CD4-positive, CD25-positive, alpha-beta regulatory T cell (primary cell): ENCODE measurements around the gene HOXA13. TPM values are rescaled to one million over a fixed set of nuclear protein-coding genes. Genes with fewer than 3 reads are reported as not detected.
A peak's percentile ranks its signal among the peaks of the same experiment; 100 is the strongest.

Source experiments
- ATAC-seq, 2 donors: fragments of 150-1000 bp; cut with Tn5 transposase; one replicate each; pipeline ENCODE4 v1.10.0; 2021; ENCODE audit warnings: low read depth in 2 of 2, moderate number of reproducible peaks in 2 of 2, moderate library complexity in 1 of 2
- DNase-seq, 3 donors: peaks; one replicate each; pipeline versions ENCODE4 v3.0.0 to v3.0.0-alpha.2; 2012 to 2022; ENCODE audit warnings: mixed read lengths in 1 of 3
- H3K27ac ChIP-seq: one replicate; pipeline ENCODE4 v1.7.0; 2013; ENCODE audit warnings: mild to moderate bottlenecking, low read length; ENCODE audit not compliant: insufficient read depth, poor library complexity, severe bottlenecking
- H3K27me3 ChIP-seq: one replicate; pipeline ENCODE4 v1.7.0; 2013; ENCODE audit warnings: low read length; ENCODE audit not compliant: control insufficient read depth, insufficient read depth
- H3K36me3 ChIP-seq: one replicate; pipeline ENCODE4 v1.7.0; 2013; ENCODE audit warnings: mild to moderate bottlenecking, low read length, moderate library complexity; ENCODE audit not compliant: control insufficient read depth, insufficient read depth
- H3K4me1 ChIP-seq: 2 replicates; pipeline ENCODE4 v1.7.0; 2013; ENCODE audit warnings: mild to moderate bottlenecking, low read length; ENCODE audit not compliant: insufficient read depth, control insufficient read depth, poor library complexity, severe bottlenecking
- H3K4me3 ChIP-seq: one replicate; pipeline ENCODE4 v1.7.0; 2013; ENCODE audit warnings: low read depth, mild to moderate bottlenecking, low read length, moderate library complexity
- H3K9me3 ChIP-seq, 2 experiments: 1 replicate in 1 of 2; 2 replicates in 1 of 2; pipeline ENCODE4 v1.7.0; 2013; ENCODE audit warnings: low read length in 2 of 2, mild to moderate bottlenecking in 1 of 2, moderate library complexity in 1 of 2; ENCODE audit not compliant: control insufficient read depth in 2 of 2
- H3K27ac Mint-ChIP-seq, 3 donors: one replicate each; pipeline ENCODE4 v1.8.0; 2020 to 2022; ENCODE audit warnings: mild to moderate bottlenecking in 3 of 3, mixed read lengths in 3 of 3, moderate library complexity in 2 of 3
- H3K27me3 Mint-ChIP-seq: one replicate; pipeline ENCODE4 v1.8.0; 2022; ENCODE audit warnings: mild to moderate bottlenecking, mixed read lengths
- H3K36me3 Mint-ChIP-seq: one replicate; pipeline ENCODE4 v1.8.0; 2020; ENCODE audit warnings: mixed read lengths
- H3K4me1 Mint-ChIP-seq, 4 donors: one replicate each; pipeline ENCODE4 v1.8.0; 2020 to 2022; ENCODE audit warnings: mixed read lengths in 4 of 4, mild to moderate bottlenecking in 1 of 4
- H3K4me3 Mint-ChIP-seq, 4 donors: one replicate each; pipeline ENCODE4 v1.8.0; 2020 to 2022; ENCODE audit warnings: mild to moderate bottlenecking in 4 of 4, mixed read lengths in 4 of 4, moderate library complexity in 3 of 4
- H3K9me3 Mint-ChIP-seq, 7 donors: one replicate each; pipeline ENCODE4 v1.8.0; 2020 to 2022; ENCODE audit warnings: mixed read lengths in 7 of 7, mild to moderate bottlenecking in 3 of 7, moderate library complexity in 2 of 7
- polyA plus RNA-seq, 4 donors: library from polyadenylated mRNA; unstranded; fragments of 300-500 nt; fragmentation: Illumina TruSeq; gene quantifications; one replicate each; pipeline ENCODE4 v1.2.3, GENCODE V29; 2021
- total RNA-seq: library from RNA; stranded (reverse); gene quantifications from one replicate; pipeline ENCODE4 v1.2.3, GENCODE V29; 2022

HOXA13 gene
- total and polyA plus RNA-seq, 5 donors from 2014 or later, result not detected

GRCh38 chr7:27146491-27147198, 53.2 kb downstream of the HOXA13 start:
- ATAC-seq (no peak), DNase-seq (no peak)
- Mint-ChIP-seq H3K36me3 (no peaks in the 10 kb centered on the region), H3K27ac (no peak overlapping the region), H3K4me3 (peak overlapping the region in 1 of 4 donors; percentile 3), H3K27me3 (peaks cover 67% of the 10 kb centered on the region), H3K4me1 (peaks cover 0 to 25% (median 14%) of the 10 kb centered on the region in 4 donors), H3K9me3 (peaks cover 0 to 5% (median 0%) of the 10 kb centered on the region in 7 donors)
- Histone ChIP-seq H3K4me1 (peaks cover 17% of the 10 kb centered on the region), H3K27me3 (peaks cover 33% of the 10 kb centered on the region), H3K36me3 (no peaks in the 10 kb centered on the region), H3K27ac (no peak overlapping the region), H3K4me3 (no peak overlapping the region), H3K9me3 (no peaks in the 10 kb centered on the region)

GRCh38 chr7:27145914-27146412, 53.9 kb downstream of the HOXA13 start:
- peaks cover 28% of the 10 kb centered on the region for H3K27me3 ChIP-seq

GRCh38 chr7:27145165-27145913, 54.6 kb downstream of the HOXA13 start:
- peaks cover 4% of the 10 kb centered on the region for H3K4me1 ChIP-seq
- no peak overlapping the region for H3K4me3 ChIP-seq
- Mint-ChIP-seq H3K27me3 (peaks cover 60% of the 10 kb centered on the region), H3K9me3 (peaks cover 0 to 2% (median 0%) of the 10 kb centered on the region in 7 donors), H3K4me1 (peaks cover 0 to 13% (median 5%) of the 10 kb centered on the region in 4 donors), H3K4me3 (no peak overlapping the region), H3K27ac (no peak overlapping the region), H3K36me3 (no peaks in the 10 kb centered on the region)
- H3K9me3 ChIP-seq, result no peaks in the 10 kb centered on the region
- ATAC-seq (no peak), DNase-seq (no peak)
- peaks cover 25% of the 10 kb centered on the region for H3K27me3 ChIP-seq
- no peak overlapping the region for H3K27ac ChIP-seq
- no peaks in the 10 kb centered on the region for H3K36me3 ChIP-seq

More at GRCh38 chr7:27145914-27146412, 53.9 kb downstream of the HOXA13 start:
- H3K27me3 Mint-ChIP-seq, result peaks cover 66% of the 10 kb centered on the region
- peaks cover 0 to 2% (median 0%) of the 10 kb centered on the region in 7 donors for H3K9me3 Mint-ChIP-seq
- no peak overlapping the region for H3K4me3 ChIP-seq
- no peaks in the 10 kb centered on the region for H3K36me3 Mint-ChIP-seq
- no peak for DNase-seq
- no peaks in the 10 kb centered on the region for H3K36me3 ChIP-seq
- peaks cover 0 to 18% (median 9%) of the 10 kb centered on the region in 4 donors for H3K4me1 Mint-ChIP-seq
- no peak overlapping the region for H3K27ac ChIP-seq
- no peak overlapping the region for H3K4me3 Mint-ChIP-seq
- no peak for ATAC-seq
- no peak overlapping the region for H3K27ac Mint-ChIP-seq
- H3K9me3 ChIP-seq, result no peaks in the 10 kb centered on the region
- peaks cover 10% of the 10 kb centered on the region for H3K4me1 ChIP-seq

GRCh38 chr7:27144781-27145164, 55.1 kb downstream of the HOXA13 start:
- H3K27me3 Mint-ChIP-seq, result peaks cover 59% of the 10 kb centered on the region
- no peak overlapping the region for H3K4me3 ChIP-seq
- no peaks in the 10 kb centered on the region for H3K9me3 ChIP-seq

More at GRCh38 chr7:27144781-27145164, 55.1 kb downstream of the HOXA13 start:
- ATAC-seq (no peak), DNase-seq (no peak)
- Mint-ChIP-seq H3K9me3 (peaks cover 0 to 2% (median 0%) of the 10 kb centered on the region in 7 donors), H3K27ac (no peak overlapping the region), H3K36me3 (no peaks in the 10 kb centered on the region), H3K4me3 (no peak overlapping the region), H3K4me1 (peaks cover 0 to 11% (median 4%) of the 10 kb centered on the region in 4 donors)
- Histone ChIP-seq H3K27me3 (peaks cover 22% of the 10 kb centered on the region), H3K27ac (no peak overlapping the region), H3K36me3 (no peaks in the 10 kb centered on the region), H3K4me1 (peaks cover 4% of the 10 kb centered on the region)

Other genes starting within 250 kb of the HOXA13 start
- 1.4 TPM for gene HOXA1, start 104.1 kb downstream of the HOXA13 start, total RNA-seq
- gene HOXA1, start 104.1 kb downstream of the HOXA13 start, polyA plus RNA-seq, result 1 to 10 TPM in 1 of 4 donors, under 1 TPM in 3; 0.49 to 1.1 (median 0.68) TPM
- not detected for gene HOXA2, start 97.4 kb downstream of the HOXA13 start, total RNA-seq
- under 1 TPM in 2 of 4 donors, not detected in 2; 0.11 to 0.31 TPM for gene HOXA2, start 97.4 kb downstream of the HOXA13 start, polyA plus RNA-seq
- gene HOXA4, start 69.3 kb downstream of the HOXA13 start, total RNA-seq, result not detected
- gene HOXA4, start 69.3 kb downstream of the HOXA13 start, polyA plus RNA-seq, result under 1 TPM in 2 of 4 donors, not detected in 2; 0.13 to 0.18 TPM
- not detected for gene HOXA5, start 56.4 kb downstream of the HOXA13 start, total RNA-seq
- not detected for gene HOXA5, start 56.4 kb downstream of the HOXA13 start, polyA plus RNA-seq
- gene HOXA6, start 52.3 kb downstream of the HOXA13 start, total RNA-seq, result not detected
- not detected for gene HOXA6, start 52.3 kb downstream of the HOXA13 start, polyA plus RNA-seq
- gene HOXA3, start 47.5 kb downstream of the HOXA13 start, total RNA-seq, result not detected
- gene HOXA3, start 47.5 kb downstream of the HOXA13 start, polyA plus RNA-seq, result under 1 TPM in 1 of 4 donors, not detected in 3; 0.13 TPM
- gene HOXA7, start 43.4 kb downstream of the HOXA13 start, total RNA-seq, result not detected
- gene HOXA7, start 43.4 kb downstream of the HOXA13 start, polyA plus RNA-seq, result not detected
- 1.1 TPM for gene HOXA9, start 34.6 kb downstream of the HOXA13 start, total RNA-seq
- under 1 TPM in 1 of 4 donors, not detected in 3; 0.20 TPM for gene HOXA9, start 34.6 kb downstream of the HOXA13 start, polyA plus RNA-seq
- gene HOXA10, start 25.8 kb downstream of the HOXA13 start, total RNA-seq, result 0.35 TPM
- not detected for gene HOXA10, start 25.8 kb downstream of the HOXA13 start, polyA plus RNA-seq
- gene HOXA11, start 14.9 kb downstream of the HOXA13 start, total RNA-seq, result not detected
- gene HOXA11, start 14.9 kb downstream of the HOXA13 start, polyA plus RNA-seq, result not detected
- gene EVX1, start 42.7 kb upstream of the HOXA13 start, total RNA-seq, result not detected
- gene EVX1, start 42.7 kb upstream of the HOXA13 start, polyA plus RNA-seq, result not detected